ENCODE measurements around the gene DRGX.

- TF ChIP-seq EZH2 (IDR thresholded peaks at IDR 0.05) (no peak), POLR2AphosphoS5 (IDR thresholded peaks at IDR 0.05; ENCODE audit: borderline replicate concordance, low read depth, low read length) (no peak), FOXP2 (optimal IDR thresholded peaks at IDR 0.05; ENCODE audit: control extremely low read depth, extremely low read length, insufficient read depth) (no peak)
Observed at GRCh38 chr10:49384268-49384953, 11.5 kb downstream of the DRGX start.

Measured in SK-N-MC (cell line).